ENCODE results near the gene LRP11.
"Not testable (repeated sequence)": the region's sequence is repeated elsewhere in the genome, so short reads cannot be mapped to it uniquely, and the experiment has no call there.

LRP11 gene

DNA sequence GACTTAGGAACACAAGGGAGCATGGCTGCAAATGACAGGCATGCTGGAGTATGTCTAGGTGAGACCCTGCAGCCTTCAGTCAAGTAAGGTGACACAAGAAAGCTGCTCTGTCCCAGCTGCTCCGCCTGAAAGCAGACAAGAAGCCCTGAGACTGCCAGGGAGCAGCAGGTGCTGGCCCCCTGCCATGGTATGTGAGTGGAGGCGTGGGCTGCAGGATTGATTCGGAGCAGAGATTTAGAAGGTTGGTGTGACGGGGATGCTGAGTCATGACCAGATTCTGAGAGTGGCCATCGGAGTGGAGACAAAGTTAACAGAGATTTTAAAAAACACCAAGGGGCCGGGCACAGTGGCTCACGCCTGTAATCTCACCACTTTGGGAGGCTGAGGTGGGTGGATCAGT lies 17.8 kb downstream of the LRP11 start:
- DNase-seq: no peak

DNA sequence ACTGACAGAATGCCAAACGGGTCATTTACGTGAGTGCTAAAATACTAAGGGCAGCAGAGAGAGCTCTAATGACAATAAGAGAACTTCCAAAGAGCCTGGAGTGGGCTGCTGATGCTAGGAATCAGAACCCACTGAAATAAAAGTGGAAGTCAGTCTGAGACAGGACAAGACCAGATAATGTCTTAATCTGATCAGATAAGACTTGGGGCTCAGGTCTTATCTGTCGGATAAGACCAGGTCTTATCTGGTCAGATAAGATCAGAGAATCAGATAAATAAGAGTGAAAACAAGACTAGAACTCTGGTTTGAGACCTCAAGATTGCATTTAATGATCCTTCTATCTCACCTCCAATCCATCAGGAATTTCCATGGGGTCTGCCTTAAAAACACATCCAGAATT lies 18.6 kb downstream of the LRP11 start:
- peak in 1 of 5 experiments; percentile 10 for DNase-seq

DNA sequence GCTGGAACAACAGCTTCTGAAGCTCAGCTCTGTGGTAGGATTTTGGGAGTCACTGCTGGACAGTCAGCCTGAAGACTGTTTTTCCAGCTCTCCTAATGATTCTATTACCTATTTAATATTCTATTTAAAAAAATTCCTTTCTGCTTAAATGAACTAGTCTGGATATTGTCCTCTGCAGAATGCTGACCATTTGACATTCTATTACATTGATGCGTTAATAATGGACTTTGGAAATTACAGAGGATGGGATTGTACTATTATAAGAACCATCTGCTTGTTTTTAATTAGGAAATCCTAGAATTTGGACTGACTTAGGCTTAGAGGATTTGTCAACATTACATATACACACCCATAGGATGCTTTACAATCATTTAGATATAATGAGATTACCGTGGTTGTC lies 19.7 kb downstream of the LRP11 start:
- DNase-seq: no peak

DNA sequence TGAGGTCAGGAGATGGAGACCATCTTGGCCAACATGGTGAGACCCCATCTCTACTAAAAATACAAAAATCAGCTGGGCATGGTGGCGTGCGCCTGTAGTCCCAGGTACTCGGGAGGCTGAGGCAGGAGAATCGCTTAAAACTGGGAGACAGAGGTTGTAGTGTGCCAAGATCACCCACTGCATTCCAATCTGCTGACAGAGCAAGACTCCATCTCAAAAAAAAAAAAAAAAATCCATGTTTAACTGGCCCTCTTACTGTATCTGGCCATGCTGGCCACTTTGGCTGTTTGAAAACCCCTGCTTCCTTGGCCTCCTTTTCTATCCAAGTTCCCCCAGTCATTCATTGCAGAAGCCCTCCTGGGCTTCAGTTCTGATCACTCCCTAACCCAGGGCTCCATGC lies 20.1 kb downstream of the LRP11 start:
- DNase-seq: not testable (repeated sequence)

DNA sequence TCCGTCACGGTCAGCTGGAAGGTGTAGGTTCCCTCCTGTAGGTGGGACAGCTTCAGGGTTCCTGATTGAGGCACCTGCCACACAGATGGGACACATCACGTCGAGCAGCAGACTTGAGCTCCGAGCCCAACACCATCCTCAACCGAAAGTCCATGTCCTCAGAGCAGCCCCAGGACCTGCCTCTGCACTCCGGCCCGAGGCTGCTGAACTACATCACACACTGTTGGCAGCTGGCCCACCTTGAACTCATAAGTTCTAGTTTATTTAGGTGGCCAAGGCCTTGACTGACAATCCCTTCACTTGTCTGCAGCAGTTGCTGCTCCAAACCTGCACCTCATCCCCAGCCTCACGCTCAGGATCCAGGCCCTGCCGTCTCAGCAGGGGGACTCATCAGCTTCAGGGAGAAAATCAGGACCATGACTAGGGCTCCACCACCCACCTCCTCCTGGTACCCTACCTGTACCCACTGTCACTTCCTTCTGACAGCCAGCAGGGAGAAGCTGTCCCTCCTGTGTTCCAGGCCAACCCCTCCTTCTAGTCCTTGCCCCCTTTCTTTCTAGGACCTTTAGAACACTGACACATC lies 21.0 kb downstream of the LRP11 start:
- DNase-seq: no peak

DNA sequence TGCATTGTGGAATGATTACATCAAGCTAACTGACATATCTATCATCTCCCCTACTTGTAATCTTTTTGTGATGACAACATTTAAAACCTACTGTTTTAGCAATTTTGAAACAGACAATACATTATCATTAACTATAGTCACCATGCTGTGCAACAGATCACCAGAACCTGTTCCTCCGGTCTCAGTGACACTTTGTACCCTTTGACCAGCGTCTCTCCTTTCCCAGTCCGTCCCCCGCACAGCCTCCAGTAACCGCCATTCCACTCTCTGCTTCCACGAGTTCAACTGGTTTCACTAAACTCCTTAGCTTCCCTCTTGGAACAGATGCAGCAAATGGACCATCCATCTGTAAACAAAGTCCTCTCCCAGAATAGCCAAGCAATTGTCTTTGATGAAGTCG lies 21.8 kb downstream of the LRP11 start:
- no peak for DNase-seq

DNA sequence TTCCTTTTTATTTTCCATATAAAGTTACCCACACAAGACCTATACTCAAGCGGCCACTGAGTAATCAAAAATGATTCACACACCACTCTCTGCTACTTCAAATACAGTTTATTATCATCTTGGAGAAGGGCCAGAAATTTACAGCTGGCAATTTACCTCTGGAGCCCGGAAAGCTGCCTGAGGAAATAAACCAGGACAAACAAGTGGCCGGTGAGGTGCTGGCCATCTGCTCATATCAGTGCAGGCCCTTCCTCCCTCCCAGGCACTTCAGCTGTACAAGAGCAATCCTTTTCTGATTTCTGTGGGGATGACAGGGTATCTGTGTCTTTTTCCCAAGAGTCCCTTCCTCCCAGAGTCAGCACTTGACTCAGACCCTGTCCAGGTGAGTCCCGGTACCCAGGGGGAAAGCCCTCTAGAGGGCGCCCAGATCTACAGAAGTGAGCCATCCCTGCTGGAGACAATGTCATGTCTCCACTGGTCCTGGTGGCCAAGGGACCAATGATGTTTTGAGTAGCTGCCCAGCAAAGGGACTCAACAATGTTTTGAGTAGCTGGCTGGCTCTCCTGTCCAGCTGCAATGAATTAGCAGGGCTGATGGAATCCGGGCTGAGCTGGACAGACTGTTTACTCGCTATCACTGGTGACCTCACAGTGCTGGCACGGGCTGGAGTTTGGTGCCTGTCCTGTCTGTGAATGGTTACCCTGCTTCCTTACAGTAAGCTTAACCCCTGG lies 23.6 kb downstream of the LRP11 start:
- DNase-seq: peak in 2 of 5 experiments; percentile 27 to 39

DNA sequence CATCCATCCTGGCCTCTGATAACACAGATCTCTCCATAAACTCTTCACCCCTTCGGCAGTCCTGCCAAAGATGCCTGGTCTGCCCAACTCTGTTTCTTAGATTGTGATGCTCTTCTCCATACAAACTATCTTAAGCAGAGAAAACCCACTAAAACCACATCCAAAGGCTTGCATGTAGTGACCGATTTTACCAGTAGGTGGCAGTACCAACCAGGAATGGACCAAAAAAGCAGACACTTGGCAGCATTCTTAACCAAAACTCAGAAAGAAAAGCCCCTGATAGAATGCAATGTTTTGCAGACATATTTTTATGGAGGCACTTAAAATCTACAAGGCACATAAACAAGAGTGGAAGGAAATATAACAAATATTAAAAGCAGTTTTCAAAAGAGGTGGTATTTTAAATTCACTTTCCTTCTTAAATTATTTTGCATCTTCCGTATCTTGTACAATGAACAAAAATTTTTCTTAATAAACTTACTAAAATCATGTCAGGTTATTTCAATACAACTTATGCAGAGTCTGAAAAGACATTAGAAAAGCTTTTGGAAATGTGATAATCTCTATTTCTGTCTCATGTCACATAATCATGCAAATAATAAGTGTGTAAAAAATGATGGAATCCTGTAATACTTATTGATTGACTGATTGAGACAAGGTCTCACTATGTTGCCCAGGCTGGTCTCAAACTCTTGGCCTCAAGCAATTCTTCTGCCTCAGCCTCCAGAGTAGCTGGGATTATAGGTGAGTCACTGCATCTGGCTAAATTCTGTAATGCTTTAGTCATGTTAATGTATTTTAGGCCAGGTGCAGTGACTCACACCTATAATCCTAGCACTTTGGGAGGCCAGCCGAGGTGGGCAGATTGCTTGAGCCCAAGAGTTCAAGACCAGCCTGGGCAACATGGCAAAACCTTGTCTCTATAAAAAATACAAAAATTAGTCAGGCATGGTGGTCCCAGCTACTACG lies 29.4 kb downstream of the LRP11 start:
- DNase-seq: peak in 4 of 5 experiments; percentile 41 to 64 (median 46)

DNA sequence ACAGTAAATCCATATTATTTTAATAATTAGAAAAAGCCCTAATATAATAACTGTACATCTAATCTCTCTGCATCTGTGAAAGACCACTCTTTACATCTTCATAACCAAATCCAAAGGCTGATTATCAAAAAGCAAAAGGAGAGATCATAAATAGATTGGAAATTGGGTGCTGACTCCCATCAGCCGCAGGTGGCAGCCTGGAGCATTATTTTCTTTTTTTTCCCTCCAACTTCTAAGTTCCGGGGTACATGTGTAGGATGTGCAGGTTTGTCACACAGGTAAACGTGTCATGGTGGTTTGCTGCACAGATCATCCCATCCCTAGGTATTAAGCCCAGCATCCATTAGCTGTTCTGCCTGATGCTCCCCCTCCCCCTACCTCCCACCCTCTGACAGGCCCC lies 30.5 kb downstream of the LRP11 start:
- no peak for DNase-seq

DNA sequence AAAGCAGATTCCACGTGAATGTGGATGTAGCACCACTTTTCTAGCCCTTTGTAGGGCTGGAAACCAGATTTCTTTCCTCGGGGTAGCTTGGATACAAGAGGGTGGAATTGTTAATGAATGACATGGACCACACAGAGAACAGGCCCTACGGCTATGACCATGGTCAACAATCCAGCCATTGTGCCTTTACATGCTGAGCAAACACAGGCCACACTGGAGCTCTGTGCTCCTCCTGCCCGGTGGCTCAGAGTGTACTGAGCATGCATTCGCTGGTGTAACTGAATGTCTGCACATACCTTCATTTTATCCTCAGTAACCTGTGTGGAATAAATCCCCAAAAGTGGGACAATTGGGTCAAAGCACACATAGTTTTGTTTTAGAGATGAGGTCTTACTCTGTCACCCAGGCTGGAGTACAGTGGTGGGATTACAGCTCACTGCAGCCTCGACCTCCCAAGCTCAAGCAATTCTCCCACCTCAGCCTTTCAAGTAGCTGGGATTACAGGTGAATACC lies 32.8 kb downstream of the LRP11 start:
- DNase-seq: no peak

DNA sequence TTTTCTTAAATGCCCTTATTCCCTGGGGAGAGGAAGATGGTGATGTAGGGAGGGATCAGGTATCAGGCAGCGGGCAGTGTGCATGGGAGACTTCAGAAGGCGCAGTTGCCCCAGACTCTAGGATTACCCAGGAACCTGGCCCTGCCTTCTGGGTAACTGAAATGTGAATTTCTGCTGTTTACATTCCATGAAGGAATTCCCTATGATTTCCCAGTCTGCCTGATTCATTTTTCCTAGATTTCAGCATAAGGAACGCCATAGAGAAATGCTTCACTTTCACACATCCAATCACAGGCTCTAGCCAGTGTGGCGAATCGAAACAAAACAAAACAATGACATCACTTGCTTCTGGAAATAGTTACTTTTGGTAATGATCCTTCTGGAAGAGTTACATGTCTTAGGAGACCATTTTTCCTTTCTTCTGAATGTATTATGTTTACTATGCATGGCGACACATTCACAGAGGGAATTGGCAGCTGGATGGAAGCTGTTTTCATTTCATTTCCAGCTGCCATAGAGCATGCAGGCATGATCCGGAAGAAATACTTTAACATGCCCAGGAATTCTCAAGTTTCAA lies 33.3 kb downstream of the LRP11 start:
- no peak for DNase-seq

DNA sequence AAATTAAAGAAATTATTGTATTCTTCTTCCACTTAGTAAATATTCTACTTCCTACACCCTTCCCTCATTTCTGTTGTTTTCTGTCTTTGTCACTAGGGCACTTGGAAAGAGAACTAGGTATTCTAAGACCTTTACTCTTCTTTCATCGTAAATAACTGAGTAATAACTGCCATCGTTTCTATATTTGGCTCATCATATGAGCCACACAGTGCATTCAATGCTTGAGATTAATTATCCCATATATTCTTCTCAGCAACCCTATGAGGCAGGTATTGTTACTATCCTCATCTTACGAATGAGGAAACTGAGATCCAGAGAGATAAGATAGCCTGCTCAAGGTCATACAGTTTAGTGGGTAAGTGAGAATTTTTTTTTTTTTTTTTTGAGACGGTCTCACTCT lies 38.9 kb downstream of the LRP11 start:
- DNase-seq: no peak

DNA sequence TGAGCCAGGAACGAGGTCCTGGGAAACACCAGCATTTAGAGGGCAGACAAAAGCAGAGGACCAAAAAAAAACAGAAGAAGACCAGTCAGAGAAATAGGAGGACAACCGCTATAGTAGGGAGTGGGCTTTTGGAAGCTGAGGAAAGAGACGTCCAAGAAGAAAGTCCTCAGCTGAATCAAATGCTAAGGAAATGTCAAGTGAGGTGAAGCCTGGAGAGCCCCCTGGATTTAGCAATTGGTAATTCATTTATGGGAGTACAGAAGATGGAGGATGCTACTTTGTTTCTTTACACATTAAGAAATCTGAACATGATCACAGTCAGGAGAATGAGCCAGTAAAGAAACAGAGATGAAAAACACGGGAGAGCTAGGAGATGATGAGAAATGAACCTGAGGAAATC lies 41.1 kb downstream of the LRP11 start:
- no peak for DNase-seq

DNA sequence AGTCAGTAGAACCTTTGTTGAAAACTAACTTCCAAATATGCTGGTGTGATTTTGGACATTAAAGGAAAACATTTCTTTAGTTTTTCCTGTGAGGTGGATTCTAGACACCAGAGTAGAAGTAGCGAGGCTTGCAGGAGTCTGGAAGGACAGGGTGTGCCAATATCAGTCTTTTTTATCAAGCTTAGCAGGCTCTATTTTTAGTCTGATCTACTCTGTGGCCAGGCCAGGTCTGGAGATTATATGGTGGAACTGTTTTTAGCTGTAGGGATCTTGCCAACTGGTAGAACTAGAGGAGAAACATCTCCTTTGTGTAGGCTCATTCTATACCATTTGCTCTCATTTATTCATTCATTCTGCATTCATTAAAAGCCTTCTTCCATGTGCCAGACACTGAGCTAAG lies 42.7 kb downstream of the LRP11 start:
- no peak for DNase-seq

DNA sequence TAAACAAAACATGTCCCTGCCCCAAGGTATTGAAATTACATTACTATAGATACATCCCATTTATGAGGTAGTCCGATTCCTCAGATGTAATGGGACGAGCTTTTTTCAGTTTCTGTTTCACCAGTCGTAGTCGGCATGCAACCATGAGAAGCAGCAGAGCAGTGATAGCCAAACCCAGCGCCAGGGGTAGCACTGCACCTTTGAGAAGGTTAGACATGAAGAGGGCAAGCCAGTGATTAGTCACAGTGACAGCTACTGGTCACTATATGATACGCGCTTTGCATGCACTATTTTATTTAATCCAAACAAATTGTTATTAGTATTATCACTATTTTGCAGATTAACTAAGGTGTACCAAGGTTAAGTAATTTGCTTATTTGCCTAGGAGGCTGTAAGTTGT lies 43.7 kb downstream of the LRP11 start:
- DNase-seq: no peak

DNA sequence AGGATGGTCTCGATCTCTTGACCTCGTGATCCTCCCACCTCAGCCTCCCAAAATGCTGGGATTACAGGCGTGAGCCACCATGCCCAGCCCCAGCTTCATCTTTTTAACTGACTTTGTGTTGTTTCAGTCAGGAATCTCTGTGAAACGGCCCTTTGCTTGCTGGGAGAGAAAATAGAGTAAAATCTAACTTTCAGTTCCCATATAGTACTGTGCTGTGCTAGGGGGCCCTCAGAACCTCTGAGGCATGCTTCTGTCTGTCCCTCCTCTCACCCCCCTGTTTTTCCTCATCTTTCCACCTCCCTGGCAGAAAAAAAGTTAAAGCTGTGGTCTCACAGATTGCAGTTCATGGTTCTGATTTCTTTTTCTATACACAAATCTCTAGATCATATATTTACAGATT lies 48.4 kb downstream of the LRP11 start:
- no peak for DNase-seq

DNA sequence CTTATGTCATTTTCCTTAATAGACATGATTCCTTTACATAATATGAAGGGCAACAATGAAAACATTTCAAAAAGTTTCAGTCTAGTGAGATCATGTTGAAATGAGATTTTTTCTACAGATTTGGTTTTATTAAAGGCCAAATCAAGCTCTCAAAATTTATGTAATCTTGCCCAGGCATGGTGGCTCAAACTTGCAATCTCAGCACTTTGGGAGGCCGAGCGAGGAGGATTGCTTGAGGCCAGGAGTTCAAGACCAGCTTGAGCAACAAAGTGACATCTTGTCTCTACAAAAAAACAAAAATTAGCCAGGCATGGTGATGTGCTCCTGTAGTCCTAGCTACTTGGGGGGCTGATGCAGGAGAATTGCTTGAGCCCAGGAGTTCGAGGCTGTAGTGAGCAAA lies 50.8 kb downstream of the LRP11 start:
- no peak for DNase-seq

DNA sequence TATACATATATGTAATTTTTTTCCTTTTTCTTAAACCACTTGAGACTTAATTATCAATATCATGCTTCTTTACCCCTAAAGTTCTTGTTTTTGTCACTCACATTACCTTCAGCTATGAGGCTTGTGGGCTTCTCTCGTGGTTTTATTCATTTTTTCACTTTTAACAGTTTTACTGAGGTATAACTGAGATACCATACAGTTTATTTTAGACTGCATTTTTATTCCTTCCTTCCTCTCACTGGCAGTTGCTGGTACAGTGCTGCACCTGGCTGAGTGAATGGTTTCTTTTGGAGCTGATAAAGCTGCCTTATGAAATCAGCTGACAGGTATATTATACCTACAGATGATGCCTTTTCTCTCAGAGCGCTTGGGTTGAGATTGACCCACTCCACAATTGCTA lies 54.4 kb downstream of the LRP11 start:
- DNase-seq: peak in 1 of 5 experiments; percentile 34

DNA sequence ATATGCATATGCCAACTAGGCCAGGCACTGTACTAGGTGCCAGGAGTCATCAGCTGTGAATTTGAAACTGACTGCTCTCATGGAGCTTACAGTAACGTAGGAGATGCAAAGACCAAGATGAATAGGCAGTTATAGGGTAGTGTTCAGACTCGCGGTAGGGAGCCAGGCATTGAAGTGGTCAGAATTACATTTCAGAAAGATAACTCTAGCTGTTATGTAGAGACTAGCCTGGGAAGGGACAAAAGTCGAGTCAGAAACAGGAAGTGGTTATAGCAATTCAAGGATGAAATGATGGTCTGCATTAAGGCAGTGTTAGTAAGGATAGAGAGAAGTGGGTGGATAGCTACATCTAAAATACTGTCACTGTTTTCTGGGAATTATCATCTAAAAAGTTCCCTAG lies 58.0 kb downstream of the LRP11 start:
- peak in 1 of 5 experiments; percentile 54 for DNase-seq

DNA sequence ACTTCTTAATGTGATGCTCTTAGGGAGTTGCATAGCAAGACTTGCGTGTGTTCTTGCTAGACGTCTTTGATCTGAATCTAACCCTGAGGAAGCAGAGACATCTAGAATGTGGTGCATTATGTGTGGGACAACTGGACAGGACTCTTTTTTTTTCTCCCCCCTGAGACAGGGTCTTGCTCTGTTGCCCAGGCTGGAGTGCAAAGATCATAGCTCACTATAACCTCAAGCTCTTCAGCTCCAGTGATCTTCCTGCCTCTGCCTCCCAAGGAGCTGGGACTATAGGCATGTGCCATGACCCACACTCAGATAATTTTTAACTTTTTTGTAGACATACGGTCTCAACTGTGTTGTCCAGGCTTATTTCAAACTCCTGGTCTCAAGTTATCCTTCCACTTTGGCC lies 80.6 kb downstream of the LRP11 start:
- DNase-seq: no peak

DNA sequence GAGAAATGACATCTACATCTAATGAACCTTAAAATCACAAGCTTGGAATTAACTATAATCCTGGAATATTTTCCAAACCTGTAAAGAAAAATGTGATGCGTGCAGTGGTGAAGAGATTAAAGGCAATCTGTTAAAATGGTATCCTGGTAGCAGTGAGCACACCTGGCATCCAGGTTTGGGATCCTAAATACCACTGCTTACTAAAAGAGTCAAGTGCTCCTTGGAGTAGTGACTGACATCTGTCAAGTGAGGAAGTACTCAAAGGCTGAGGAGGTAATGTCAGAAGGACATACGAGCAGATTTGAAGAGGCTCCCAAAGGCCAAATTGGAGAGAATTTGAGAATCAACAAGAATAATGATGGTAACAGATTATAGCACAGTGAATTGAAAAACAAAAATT lies 81.8 kb downstream of the LRP11 start:
- DNase-seq: no peak

DNA sequence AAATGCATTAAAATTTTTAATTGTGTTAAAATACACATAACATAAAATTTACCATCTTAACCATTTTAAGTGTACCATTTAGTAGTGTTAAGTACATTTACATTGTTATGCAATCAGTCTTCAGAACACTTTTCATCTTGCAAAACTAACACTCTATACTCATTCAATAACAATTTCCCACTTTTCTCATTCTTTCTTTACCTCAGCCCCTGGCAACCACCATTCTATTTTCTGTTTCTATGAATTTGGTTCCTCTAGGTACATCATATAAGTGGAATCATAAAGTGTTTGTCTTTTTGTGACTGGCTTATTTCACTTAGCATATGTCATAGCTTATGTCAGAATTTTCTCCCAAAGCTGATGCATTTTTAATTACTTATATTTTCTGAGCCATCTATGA lies 82.4 kb downstream of the LRP11 start:
- DNase-seq: no peak

DNA sequence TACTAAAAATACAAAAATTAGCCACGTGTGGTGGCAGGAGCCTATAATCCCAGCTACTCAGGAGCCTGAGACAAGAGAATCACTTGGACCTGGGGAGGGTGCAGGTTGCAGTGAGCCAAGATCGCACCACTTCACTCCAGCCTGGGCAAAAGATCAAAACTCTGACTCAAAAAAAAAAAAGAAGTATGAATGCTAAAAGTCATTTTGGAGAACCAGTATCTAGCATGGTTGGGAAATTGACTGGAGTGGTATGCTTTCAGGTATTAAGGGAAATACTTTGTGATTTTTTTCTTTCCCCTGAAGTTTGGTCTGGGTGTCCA lies 84.6 kb downstream of the LRP11 start:
- no peak for DNase-seq

All from T-helper 2 cell (primary cell).